GM10248 (cell line): ENCODE measurements around the gene VWA3B.
"Not testable (repeated sequence)": the region's sequence is repeated elsewhere in the genome, so short reads cannot be mapped to it uniquely, and the experiment has no call there.

ENCODE experiments used
- CTCF ChIA-PET: fragments of 300-600 bp; sonication (Branson Sonifier 250); formaldehyde crosslinking; extraction: SDS; loops from one replicate; lab custom pipeline; 2021; ENCODE audit warnings: antibody characterized with exemption; lab: Yijun Ruan, JAX
- POLR2A ChIA-PET: fragments of 350-650 bp; sonication (Branson Sonifier 250); formaldehyde crosslinking; extraction: SDS; loops from one replicate; lab custom pipeline; 2020; ENCODE audit warnings: antibody characterized with exemption; lab: Yijun Ruan, JAX
- DNase-seq: peaks from one replicate; pipeline ENCODE4 v3.0.0; 2012; ENCODE audit errors: extremely low spot score
- CTCF ChIP-seq: IDR thresholded peaks from 2 replicates; pipeline ENCODE4 v1.5.1; 2012; ENCODE audit warnings: mild to moderate bottlenecking, low read depth; ENCODE audit errors: extremely low read depth, missing control alignments, control extremely low read depth

VWA3B gene

GRCh38 chr2:98126061-98126460 lies 39.1 kb downstream of the VWA3B start:
- CTCF ChIA-PET = no interaction called here
- POLR2A ChIA-PET = no interaction called here
- DNase-seq = no peak
- TF ChIP-seq CTCF = no peak

- POLR2A ChIA-PET = no interaction called here
Observed at GRCh38 chr2:98127229-98127989, 40.4 kb downstream of the VWA3B start.

GRCh38 chr2:98128556-98129109 lies 41.7 kb downstream of the VWA3B start:
- DNase-seq = no peak
- ChIA-PET POLR2A (no interaction called here), CTCF (no interaction called here)
- no peak for TF ChIP-seq CTCF

More at GRCh38 chr2:98127229-98127989, 40.4 kb downstream of the VWA3B start:
- DNase-seq = no peak
- no peak for TF ChIP-seq CTCF
- CTCF ChIA-PET = interaction anchor here (1.1 kb wide), 1 partner anchor 9 kb away, joined by 4 read pairs; no protein-coding TSS in a partner anchor

GRCh38 chr2:98130073-98130472 lies 43.1 kb downstream of the VWA3B start:
- POLR2A ChIA-PET, DNase-seq, CTCF ChIA-PET: not testable (repeated sequence)

GRCh38 chr2:98134172-98135005 lies 47.4 kb downstream of the VWA3B start:
- POLR2A ChIA-PET = no interaction called here
- DNase-seq = peak; percentile 72
- TF ChIP-seq CTCF = no peak
- CTCF ChIA-PET = interaction anchor here (1.5 kb wide), 1 partner anchor 12 kb away, joined by 3 read pairs; no protein-coding TSS in a partner anchor

- TF ChIP-seq CTCF = no peak
- no peak for DNase-seq
- ChIA-PET CTCF (no interaction called here), POLR2A (no interaction called here)
Observed at GRCh38 chr2:98137196-98137595, 50.2 kb downstream of the VWA3B start.

- CTCF ChIA-PET = interaction anchor here (0.9 kb wide), 1 partner anchor 18 kb away, joined by 3 read pairs; no protein-coding TSS in a partner anchor
- DNase-seq, POLR2A ChIA-PET: not testable (repeated sequence)
Observed at GRCh38 chr2:98138978-98139377, 52.0 kb downstream of the VWA3B start.
